IPS-NIHi11 (cell line): ENCODE measurements around the gene IQCF6.
"Not testable (repeated sequence)": the region's sequence is repeated elsewhere in the genome, so short reads cannot be mapped to it uniquely, and the experiment has no call there.

ENCODE experiments used
- DNase-seq: peaks from one replicate; pipeline ENCODE4 v3.0.0; 2012; ENCODE audit warnings: mixed read lengths, low spot score

Gene IQCF6

DNA sequence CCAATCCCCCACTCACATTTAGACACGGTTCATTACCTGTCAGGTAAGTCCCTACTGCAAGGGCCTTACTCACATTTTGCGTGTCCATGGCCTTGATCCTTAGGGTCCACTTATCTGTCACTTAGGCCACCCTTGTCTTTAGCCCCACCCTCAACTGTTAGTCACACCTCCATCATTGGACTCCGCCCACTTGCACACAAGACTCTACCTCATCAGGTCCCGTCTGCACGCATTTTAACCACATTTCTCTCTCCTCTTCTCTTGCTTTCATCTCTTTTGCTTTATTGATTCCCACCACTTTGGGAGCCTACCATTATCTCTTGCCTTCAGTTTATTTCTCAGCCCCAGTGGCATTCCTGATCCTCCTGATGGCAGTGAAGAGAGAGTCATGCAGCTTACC is at the start of gene IQCF6:
IQCF6 (minus strand) TSS at position 101 of the 400 bp plus-strand sequence; CDS start at position 88, 13 bp downstream.
- no peak for DNase-seq

DNA sequence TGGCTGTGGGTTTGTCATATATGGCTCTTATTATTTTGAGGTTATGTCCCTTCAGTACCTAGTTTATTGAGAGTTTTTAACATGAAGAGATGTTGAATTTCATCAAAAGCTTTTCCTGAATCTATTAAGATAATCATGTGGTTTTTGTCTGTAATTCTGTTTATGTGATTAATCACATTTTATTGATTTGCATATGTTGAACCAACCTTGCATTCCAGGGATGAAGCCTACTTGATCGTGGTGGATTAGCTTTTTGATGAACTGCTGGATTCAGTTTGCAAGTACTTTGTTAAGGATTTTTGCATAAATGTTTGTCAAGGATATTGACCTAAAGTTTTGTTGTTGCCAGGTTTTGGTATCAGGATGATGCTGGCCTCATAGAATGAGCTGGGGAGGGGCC is 49.3 kb upstream of the IQCF6 start:
- no peak for DNase-seq

DNA sequence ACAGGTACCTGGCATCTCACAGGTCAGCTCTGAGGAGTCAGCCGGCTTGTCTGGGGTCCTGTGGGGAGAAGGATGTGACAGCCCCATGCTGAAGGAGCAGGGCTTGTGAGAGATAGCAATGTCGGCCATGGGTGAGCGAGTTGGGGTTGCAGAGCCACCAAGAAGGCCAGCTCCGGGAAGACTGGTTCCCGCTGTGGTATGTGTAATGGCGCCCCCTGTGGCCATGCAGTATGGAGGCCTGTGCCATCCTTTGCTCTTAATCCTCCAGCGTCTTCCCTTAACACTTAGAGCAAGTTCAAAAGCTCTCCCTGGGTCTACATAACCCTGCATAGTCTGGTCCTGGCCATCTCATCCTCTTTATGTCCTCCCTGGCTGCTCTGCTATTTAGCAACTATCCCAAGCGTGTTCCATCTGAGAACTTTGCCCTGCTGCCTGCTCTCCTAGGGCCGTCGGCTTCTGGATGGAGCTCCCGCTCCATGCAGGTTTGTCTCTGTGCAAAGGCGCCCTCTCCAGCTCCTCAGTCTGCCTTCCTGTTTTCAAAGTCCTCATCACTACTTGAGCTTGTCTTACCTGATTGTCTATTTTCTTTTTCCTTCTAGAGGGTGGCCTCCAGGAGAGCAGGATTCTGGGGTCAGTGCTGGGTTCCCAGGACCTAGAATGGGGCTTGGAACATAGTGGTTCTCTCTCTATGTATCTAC is 40.8 kb upstream of the IQCF6 start:
- peak; percentile 89 for DNase-seq

DNA sequence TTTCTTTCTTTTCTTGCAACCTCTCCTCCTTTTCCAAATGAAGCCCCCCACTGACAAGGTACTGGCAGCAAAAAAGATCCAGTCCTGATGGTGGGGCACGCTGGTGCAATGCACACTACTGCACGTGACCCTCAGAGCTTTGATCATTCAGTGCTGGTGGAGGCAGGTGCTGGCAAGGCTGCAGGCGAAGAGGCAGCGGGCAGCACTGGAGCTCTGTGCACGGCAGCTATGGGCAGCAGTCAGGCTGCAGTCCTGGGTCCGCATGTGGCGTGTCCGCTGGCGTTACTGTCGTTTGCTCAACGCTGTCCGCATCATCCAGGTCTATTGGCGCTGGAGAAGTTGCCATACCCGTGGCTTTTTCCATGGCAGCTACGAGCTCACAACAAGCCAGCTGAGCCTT is 40.1 kb upstream of the IQCF6 start:
- DNase-seq: no peak

DNA sequence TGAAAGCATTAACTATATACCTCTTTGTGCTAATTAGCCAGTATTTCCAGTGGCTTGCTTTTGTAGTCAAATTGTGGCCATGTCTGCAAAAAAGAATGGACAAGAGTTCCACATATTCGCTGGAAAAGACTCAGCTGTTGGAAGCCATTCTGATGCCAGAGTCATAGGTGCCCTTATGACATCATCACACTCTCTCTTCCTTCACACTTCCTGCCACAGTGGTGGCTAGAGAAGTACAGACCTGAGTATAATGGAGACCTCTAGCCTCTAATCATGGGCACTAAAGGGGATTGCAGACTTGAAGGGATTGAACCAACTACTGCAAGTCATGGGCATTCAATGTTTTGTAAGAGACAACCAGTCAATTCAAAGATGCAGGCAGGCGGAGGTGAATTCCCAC is 38.3 kb upstream of the IQCF6 start:
- no peak for DNase-seq

DNA sequence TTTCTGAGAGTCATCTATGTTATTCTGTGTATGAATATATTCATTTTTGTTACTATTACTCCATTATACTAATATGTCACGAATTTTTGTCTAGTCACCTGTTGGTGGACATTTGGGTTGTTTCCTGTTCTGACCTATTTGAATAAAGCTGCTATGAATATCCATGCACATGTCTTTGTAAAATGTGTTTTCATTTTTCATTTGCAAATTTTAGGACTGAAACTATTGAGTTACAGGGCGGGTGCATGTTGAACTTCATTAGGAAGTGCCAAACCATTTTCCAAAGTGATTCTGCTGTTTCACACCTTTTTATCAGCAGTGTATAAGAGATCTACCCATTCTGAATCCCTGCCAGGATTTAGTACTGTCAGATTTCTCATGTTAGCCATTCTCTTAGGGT is 37.7 kb upstream of the IQCF6 start:
- no peak for DNase-seq

DNA sequence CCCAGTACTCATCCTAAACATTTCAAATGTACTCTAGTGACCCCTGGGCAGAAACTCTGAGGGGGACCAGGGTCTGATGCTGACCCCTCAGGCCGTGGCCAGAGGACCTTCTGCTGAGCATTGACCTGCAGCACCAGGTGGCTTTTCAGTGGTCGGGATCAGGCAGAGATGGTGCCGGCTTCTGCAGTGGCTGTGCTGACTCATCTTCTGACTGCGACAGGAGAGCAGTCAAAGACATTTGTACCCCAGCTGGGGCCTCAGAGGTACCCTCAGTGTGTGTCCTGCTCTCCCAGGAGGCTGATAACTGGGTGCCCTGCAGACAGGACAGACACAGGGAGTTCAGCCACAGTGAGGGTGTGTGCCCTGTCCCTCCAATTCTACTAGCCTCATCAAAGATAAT is 36.6 kb upstream of the IQCF6 start:
- DNase-seq: no peak

DNA sequence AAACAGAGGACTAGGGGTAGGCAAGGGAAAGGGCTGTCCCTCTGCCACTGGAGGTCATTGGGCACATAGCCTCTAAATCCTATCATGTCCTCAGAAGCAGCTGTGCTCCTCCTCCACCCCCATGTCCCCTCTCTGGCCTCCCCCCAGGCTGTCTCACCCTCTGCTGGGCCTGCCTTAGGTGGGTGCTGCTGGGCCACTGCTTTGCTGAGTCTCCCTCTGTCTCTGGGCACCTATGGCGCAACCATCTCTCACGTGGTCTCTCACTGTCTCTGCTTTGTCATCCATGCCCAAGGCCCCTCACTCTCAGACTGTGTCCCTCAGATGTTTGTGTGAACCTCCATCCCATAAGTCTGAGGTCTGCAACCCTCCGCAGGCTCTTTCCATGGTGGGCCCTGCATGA is 35.0 kb upstream of the IQCF6 start:
- DNase-seq: no peak

DNA sequence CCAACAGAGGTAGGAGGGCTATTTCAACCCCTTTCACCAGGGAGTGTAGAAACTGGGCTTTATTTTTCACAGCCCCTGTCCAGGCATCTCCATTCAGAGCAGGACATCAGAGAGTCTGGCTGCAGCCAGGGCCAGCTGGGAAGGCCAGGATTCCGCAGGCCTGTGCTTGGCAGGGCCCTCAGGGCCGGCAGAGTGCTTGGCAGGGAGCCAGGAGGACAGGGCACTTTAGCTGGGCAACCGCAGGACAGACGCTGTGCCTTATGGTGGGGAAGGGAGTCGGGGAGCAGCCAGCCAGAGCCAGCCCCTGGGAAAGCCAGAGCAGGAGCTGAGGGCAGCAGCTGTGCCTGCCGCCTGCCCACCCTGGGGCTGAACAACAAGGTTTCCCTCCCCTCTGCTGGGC is 34.5 kb upstream of the IQCF6 start:
- no peak for DNase-seq

DNA sequence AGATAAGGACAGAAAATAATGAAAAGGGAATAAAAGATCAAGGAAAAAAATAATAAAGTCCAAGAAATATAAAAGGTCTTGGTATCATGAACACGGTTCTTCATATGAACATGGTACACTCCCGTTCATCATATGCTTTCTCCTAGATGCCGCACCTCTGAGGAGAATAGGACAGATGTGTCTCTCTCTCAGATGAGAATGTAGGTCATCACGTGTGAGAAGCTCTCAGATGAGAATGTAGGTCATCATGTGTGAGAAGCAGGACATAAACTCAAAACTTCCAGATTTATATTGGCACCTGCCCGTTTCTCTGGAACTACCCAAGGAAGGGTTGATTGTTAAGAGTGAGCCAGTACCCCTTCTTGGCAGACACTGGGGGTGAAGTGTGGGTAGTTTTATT is 29.9 kb upstream of the IQCF6 start:
- no peak for DNase-seq

DNA sequence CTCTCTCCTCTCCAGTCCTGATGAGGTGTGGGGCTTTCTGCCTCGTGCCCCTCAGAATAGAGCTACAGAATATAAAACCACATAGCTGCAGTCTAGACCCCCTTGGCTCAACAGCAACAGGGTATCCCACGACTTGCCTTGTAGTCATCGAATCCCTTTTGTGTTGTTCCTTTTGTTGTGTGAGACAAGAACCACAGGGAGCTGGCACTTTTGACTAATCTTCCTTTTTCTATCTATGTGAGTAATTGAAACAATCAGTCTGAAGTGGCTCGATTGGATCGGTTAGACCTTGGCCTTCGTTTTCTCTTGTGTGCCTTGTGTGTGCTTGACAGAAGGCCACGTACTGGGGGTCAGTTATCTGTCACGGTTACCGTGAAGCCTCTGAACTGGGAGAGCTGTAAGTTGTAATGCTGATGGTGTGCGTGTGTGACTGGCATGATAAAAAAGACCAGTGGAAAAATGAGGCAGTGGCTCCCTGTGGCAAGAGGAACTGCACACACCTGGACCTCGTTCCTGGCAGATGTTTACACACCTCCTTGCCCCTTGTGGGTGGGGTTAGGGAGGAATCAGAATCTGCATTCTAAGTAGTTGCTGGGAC is 23.2 kb upstream of the IQCF6 start:
- DNase-seq: no peak

DNA sequence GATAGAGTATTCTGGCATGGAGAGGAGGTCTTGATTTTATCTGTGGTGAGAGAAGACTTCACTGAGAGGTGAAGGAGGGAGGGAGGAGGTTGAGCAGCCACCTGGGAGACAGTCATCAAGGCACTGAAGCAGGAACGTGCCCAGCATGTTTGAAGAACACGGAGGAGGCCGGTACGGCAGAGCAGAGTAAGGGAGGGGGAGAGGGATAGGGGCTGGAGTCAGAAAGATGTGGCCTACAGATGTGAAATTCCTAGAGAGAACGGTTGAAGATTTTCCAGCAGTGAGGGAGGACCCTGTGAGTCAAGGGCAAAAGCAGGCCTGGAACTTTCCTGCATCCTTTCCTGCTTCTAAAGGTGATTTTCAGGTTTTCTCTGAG is 21.7 kb upstream of the IQCF6 start:
- DNase-seq: no peak

DNA sequence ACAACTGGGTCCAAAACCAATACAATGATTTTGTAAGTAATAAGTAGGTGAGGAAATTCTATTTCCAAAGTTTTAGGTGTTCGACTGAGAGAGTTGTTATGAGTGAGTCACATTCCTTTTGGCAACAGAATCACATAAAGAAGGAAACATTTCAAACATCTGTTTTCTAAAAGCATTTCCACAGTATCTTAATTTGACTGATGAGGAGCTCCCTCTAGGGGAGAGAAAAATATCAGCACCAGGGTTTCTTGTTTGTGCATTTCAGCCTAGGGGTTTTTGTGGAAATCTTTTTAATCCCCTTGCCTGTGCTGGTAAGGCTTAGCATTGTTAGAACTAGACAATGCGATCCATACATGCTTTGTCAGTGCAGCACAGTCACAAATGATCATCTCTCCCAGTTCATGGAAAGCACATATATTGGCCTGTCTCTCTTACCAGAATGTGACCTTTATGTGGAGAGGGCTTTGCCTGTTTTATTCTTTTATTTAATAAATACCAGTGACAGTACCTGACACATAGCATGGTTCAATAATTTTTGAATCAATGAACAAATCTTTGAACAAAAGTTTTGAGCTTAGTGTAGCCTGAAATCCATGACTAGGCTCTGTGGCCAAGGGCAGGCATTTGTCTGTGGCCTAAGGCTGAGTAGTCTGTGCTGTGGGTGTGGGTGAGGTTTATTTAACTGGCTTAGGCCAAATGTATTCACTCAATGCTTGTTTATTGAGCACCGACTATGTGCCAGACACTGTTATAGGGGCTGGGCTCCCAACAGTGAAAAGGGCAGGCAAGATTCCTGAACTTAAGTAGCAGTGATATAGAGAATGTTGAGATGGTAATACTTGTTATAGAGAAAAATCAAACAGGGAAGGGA is 21.1 kb upstream of the IQCF6 start:
- DNase-seq: peak; percentile 43

DNA sequence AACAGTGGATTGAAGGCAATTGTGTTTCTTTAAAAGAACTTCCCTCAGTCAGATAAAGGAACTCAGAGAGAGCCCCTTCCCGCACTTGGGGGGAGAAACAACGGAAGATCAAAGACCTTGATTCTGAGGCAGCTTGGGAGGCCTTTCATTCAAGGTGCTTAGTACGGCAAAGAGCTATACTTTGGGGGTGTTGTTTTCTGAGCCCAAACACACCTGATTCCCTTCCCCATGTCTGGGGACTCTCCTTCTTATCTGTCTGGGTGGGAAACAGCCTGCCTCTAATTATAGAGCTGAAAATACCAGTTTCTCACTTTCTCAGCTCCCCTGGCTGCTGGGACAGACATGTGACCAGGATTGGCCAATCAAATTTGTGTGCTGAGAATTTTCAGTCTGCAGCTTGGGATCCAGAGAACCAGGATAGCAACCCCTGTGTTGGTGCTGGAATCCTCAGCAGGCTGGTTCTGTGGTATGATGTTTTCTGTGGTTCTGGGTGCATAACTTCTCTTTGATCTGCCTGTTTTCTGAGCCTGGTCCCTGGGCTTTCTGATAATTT is 19.4 kb upstream of the IQCF6 start:
- DNase-seq: peak; percentile 69

DNA sequence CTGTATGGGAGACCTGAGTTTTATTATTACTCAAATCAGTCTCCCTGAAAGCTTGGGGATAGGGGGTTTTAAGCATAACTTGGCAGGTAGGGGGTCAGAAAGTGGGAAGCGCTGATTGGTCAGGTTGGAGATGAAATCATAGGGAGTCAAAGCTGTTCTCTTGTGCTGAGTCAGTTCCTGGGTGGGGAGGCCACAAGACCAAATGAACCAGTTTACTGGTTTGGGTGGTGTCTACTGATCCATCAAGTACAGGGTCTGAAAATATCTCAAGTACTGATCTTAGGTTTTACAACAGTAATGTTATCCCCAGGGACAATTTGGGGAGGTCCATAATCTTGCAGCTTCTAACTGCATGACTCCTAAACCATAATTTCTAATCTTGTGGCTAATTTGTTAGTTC is 17.8 kb upstream of the IQCF6 start:
- no peak for DNase-seq

DNA sequence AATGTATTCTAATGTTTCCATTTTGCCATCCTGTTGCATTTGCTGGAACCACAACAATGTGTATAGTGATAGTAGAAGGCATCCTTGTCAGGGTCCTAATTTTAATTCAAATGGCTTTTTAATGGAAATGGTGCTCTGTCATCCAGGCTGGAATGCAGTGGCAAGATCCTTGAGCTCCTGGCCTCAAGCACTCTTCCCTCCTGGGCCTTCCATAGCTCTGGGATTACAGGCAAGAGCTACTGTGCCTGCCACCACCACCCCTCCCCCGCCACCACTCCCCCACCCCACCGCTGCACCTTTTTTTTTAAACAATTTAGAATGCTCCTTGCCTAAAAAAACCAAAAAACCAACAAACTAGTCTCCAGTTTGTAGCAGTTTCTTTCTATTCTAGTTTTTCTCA is 15.2 kb upstream of the IQCF6 start:
- peak; percentile 53 for DNase-seq

DNA sequence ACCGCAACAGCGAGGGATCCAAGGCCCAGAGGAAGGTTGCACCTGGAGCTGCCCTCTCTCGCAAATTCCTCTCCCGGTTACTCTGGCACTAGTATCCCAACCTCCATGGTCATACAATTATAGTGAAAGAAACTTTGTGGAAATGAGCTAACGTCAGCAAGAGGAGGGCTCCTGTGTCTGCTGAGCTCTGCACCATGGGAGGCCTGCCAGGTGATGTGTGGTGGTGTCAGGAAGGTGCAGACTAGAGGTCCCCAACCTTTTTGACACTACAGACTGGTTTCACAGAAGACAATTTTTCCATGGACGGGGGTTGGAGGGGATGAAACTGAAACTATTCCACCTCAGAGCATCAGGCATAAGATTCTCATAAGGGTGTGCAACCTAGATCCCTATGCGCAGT is 13.2 kb upstream of the IQCF6 start:
- no peak for DNase-seq

DNA sequence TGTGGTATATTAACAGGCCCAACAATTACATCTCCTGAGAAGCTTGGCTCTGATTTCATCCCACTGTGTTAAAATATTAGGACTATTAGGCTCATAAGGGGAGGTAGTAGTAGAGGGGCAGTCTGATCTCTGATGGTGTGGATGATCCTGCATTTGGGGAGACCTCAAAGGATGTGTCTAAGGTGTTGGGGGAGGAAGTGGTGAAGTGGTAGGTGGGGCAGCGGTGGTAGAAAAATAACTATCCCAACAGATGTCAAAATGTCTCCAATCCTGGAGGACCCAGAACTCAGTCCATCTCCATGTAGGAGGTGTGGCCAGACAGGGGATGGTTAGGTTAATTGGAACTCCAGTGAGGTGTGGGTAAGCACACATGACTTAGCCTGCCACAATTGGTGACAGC is 10.4 kb upstream of the IQCF6 start:
- DNase-seq: no peak

DNA sequence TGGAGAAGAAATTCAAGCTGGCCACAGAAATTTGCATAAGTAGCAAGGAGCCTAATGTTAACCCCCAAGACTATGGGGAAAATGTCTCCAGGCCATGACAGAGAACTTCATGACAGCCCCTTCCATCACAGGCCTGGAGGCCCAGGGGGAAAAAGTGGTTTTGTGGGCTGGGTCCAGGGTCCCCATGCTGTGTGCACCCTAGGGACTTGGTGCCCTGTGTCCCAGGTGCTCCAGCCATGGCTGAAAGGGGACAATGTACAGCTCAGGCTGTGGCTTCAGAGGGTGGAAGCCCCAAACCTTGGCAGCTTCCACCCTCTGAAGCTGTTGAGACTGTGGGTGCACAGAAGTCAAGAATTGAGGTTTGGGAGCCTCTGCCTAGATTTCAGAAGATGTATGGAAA is 8.5 kb upstream of the IQCF6 start:
- DNase-seq: not testable (repeated sequence)

DNA sequence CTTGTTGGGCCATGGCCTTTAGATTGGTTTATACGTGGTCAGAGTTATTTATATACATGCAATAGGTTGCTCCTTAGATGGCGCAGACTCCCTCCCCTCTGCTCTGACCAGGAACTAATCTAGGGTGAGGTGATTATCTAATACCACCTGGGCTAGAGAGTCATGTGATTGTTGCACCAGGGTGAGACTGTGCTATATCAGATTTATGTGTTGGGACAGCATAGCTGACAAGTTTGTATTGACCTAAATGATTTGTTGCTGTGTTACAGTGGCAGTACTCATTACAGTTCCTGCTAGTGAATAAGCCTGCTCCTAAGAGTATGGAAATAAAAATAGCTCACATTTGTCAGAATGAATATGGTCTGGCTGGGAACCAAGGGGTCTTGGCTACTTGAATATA is 7.2 kb upstream of the IQCF6 start:
- no peak for DNase-seq

DNA sequence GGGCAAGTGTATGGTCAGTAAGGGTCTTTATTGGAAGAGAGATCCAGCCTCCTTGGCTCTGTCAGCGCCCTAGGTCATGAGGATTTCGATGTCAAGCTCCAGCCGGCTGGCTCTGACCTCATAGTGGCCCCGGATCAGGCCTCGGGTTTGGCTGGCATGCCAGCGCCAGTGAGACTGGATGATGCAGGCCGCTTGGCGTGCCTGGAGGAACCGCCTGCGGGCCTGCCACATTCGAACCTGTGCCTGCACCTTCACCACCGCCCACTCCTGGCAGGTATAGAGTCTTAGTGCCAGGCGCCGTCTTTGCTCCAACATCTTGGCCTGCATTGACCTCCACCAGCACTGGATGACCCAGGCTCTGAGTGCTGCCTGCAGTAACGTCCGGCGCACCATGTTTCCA is 483 bp downstream of the IQCF6 start:
- DNase-seq: no peak

DNA sequence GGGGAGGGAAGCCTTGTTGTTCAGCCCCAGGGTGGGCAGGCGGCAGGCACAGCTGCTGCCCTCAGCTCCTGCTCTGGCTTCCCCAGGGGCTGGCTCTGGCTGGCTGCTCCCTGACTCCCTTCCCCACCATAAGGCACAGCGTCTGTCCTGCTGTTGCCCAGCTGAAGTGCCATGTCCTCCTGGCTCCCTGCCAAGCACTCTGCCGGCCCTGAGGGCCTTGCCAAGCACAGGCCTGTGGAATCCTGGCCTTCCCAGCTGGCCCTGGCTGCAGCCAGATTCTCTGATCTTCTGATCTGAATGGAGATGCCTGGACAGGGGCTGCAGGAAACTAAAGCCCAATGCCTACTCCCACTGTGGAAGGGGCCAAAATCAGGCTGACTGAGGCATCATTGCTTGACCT is 1.1 kb downstream of the IQCF6 start:
- no peak for DNase-seq

DNA sequence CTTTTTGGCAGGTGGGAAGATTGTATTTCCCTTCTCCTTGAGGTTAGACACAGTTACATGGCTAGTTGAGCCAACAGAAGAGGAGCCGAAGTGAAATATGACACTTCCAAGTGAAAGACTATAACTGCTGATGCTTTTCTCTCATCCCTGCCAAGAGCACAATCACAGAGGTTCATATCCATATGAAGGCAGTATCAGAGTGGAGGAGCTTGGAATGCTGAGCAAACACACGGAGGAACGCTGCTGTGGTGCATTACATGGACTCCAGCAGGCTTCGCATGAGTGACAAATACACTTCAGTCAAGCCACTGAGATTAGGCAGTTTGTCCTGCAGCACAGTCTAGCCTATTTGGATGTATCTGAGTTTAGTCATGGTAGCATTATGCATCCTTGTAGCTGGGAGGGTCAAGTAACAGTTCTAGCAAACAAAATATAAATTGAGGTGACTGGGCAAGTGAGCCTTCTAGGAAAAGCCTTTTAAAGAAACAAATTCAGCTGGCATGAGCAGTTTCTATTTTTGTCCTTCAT is 5.4 kb downstream of the IQCF6 start:
- DNase-seq: peak; percentile 22
